ENCODE data around the gene SUPT6H. TPM values are rescaled to one million over a fixed set of nuclear protein-coding genes. Genes with fewer than 3 reads are reported as not detected.

The SUPT6H gene
- total and polyA plus RNA-seq, 2 of the 8 experiments (the other 6 are each of a cell fraction or from before 2014, with no cell fraction given) = 32.0 to 59.9 TPM

DNA sequence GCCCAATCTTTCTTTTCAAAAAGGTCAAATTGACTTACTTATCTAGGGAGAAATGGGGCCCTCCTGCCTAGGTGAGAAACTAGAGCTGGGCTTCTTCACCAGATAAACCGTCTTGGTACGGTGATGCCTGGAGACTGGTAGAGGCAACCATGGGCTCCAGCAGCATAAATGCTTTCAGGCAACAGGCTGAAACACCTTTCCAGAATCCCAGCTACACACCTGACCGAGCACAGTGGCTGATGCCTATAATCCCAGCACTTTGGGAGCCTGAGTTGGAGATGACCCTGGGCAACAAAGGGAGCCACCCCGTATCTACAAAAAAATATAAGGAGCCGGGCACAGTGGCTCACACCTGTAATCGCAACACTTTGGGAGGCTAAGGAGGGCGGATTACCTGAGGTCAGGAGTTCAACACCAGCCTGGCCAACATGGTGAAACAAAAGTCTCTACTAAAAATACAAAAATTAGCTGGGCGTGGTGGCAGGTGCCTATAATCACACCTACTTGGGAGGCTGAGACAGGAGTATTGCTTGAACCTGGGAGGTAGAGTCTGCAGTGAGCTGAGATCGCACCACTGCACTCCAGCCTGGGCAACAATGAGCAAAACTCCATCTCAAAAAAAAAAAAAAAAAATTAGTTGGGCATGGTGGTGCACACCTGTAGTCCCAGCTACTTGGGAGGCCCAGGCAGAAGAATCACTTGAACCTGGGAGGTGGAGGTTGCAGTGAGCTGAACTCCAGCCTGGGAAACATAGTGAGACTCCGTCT, 89.8 kb downstream of the SUPT6H start (continued):
- no peak for TF ChIP-seq RFX5 (IDR thresholded peaks at IDR 0.05; ENCODE audit: borderline replicate concordance, low read depth, low read length)
- no peak for TF ChIP-seq YY1 (IDR thresholded peaks at IDR 0.05; ENCODE audit: low read depth, low read length)
- TF ChIP-seq SUZ12 (IDR thresholded peaks at IDR 0.05; ENCODE audit: low read length) = no peak
- TF ChIP-seq, protein P1, sequence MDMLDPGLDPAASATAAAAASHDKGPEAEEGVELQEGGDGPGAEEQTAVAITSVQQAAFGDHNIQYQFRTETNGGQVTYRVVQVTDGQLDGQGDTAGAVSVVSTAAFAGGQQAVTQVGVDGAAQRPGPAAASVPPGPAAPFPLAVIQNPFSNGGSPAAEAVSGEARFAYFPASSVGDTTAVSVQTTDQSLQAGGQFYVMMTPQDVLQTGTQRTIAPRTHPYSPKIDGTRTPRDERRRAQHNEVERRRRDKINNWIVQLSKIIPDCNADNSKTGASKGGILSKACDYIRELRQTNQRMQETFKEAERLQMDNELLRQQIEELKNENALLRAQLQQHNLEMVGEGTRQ (IDR thresholded peaks at IDR 0.05; ENCODE audit: low read length) = no peak
- no peak for TF ChIP-seq GTF2F1 (IDR thresholded peaks at IDR 0.05; ENCODE audit: borderline replicate concordance, low read depth, low read length)

Small RNAs within 50 kb of the gene (small RNA-seq; reads per million reads assigned to genes)
- not detected for gene SNORD42A (ENCODE audit: insufficient read depth)
- 1.7 reads per million, percentile 6 among the genes with 10 or more reads in this experiment for gene SNORD42B (ENCODE audit: insufficient read depth)
- not detected for gene SNORD4A (ENCODE audit: insufficient read depth)
- gene SNORD4B (ENCODE audit: insufficient read depth) = not detected

Other genes starting within 250 kb of the SUPT6H start
- not detected in 2 replicates for gene SLC13A2, start 188.6 kb upstream of the SUPT6H start, total RNA-seq (2021; fragmentation: NEBNext Ultra II Directional; extraction: Animal tissue kit (Norgen Biotek cat#: 25700))
- not detected in 2 replicates for gene SLC13A2, start 188.6 kb upstream of the SUPT6H start, polyA plus RNA-seq (2011; rRNA removed)
- not detected in 2 replicates for gene FOXN1, start 155.9 kb upstream of the SUPT6H start, total RNA-seq (2021; fragmentation: NEBNext Ultra II Directional; extraction: Animal tissue kit (Norgen Biotek cat#: 25700))
- gene FOXN1, start 155.9 kb upstream of the SUPT6H start, polyA plus RNA-seq (2011; rRNA removed) = not detected in 2 replicates
- 43.5 and 44.1 TPM in 2 replicates for gene UNC119, start 109.6 kb upstream of the SUPT6H start, total RNA-seq (2021; fragmentation: NEBNext Ultra II Directional; extraction: Animal tissue kit (Norgen Biotek cat#: 25700))
- 94.4 and 122 TPM in 2 replicates for gene UNC119, start 109.6 kb upstream of the SUPT6H start, polyA plus RNA-seq (2011; rRNA removed)
- 47.4 and 50.6 TPM in 2 replicates for gene PIGS, start 90.7 kb upstream of the SUPT6H start, total RNA-seq (2021; fragmentation: NEBNext Ultra II Directional; extraction: Animal tissue kit (Norgen Biotek cat#: 25700))
- 44.3 and 72.7 TPM in 2 replicates for gene PIGS, start 90.7 kb upstream of the SUPT6H start, polyA plus RNA-seq (2011; rRNA removed)
- 51.3 and 51.6 TPM in 2 replicates for gene ALDOC, start 85.3 kb upstream of the SUPT6H start, total RNA-seq (2021; fragmentation: NEBNext Ultra II Directional; extraction: Animal tissue kit (Norgen Biotek cat#: 25700))
- gene ALDOC, start 85.3 kb upstream of the SUPT6H start, polyA plus RNA-seq (2011; rRNA removed) = 103 and 134 TPM in 2 replicates
- 115 and 129 TPM in 2 replicates for gene SPAG5, start 63.2 kb upstream of the SUPT6H start, total RNA-seq (2021; fragmentation: NEBNext Ultra II Directional; extraction: Animal tissue kit (Norgen Biotek cat#: 25700))
- gene SPAG5, start 63.2 kb upstream of the SUPT6H start, polyA plus RNA-seq (2011; rRNA removed) = 51.7 and 57.1 TPM in 2 replicates
- gene RSKR, start 48.0 kb upstream of the SUPT6H start, total RNA-seq (2021; fragmentation: NEBNext Ultra II Directional; extraction: Animal tissue kit (Norgen Biotek cat#: 25700)) = 21.1 and 24.1 TPM in 2 replicates
- gene RSKR, start 48.0 kb upstream of the SUPT6H start, polyA plus RNA-seq (2011; rRNA removed) = 26.9 and 28.5 TPM in 2 replicates
- 123 and 140 TPM in 2 replicates for gene BLTP2, start 17.0 kb upstream of the SUPT6H start, total RNA-seq (2021; fragmentation: NEBNext Ultra II Directional; extraction: Animal tissue kit (Norgen Biotek cat#: 25700))
- 80.9 and 94.9 TPM in 2 replicates for gene BLTP2, start 17.0 kb upstream of the SUPT6H start, polyA plus RNA-seq (2011; rRNA removed)
- 43.6 and 44.8 TPM in 2 replicates for gene SDF2, start 299 bp upstream of the SUPT6H start, total RNA-seq (2021; fragmentation: NEBNext Ultra II Directional; extraction: Animal tissue kit (Norgen Biotek cat#: 25700))
- gene SDF2, start 299 bp upstream of the SUPT6H start, polyA plus RNA-seq (2011; rRNA removed) = 48.0 and 65.4 TPM in 2 replicates
- gene PROCA1, start 49.7 kb downstream of the SUPT6H start, total RNA-seq (2021; fragmentation: NEBNext Ultra II Directional; extraction: Animal tissue kit (Norgen Biotek cat#: 25700)) = 17.8 and 21.2 TPM in 2 replicates
- 26.3 and 42.3 TPM in 2 replicates for gene PROCA1, start 49.7 kb downstream of the SUPT6H start, polyA plus RNA-seq (2011; rRNA removed)
- gene RAB34, start 55.7 kb downstream of the SUPT6H start, total RNA-seq (2021; fragmentation: NEBNext Ultra II Directional; extraction: Animal tissue kit (Norgen Biotek cat#: 25700)) = 236 and 237 TPM in 2 replicates
- gene RAB34, start 55.7 kb downstream of the SUPT6H start, polyA plus RNA-seq (2011; rRNA removed) = 305 and 317 TPM in 2 replicates
- gene RPL23A, start 57.8 kb downstream of the SUPT6H start, total RNA-seq (2021; fragmentation: NEBNext Ultra II Directional; extraction: Animal tissue kit (Norgen Biotek cat#: 25700)) = 2,145 and 2,163 TPM in 2 replicates
- 884 and 1,227 TPM in 2 replicates for gene RPL23A, start 57.8 kb downstream of the SUPT6H start, polyA plus RNA-seq (2011; rRNA removed)
- gene TLCD1, start 64.0 kb downstream of the SUPT6H start, total RNA-seq (2021; fragmentation: NEBNext Ultra II Directional; extraction: Animal tissue kit (Norgen Biotek cat#: 25700)) = 40.7 and 45.3 TPM in 2 replicates
- gene TLCD1, start 64.0 kb downstream of the SUPT6H start, polyA plus RNA-seq (2011; rRNA removed) = 101 and 128 TPM in 2 replicates
- 14.9 and 16.8 TPM in 2 replicates for gene NEK8, start 66.6 kb downstream of the SUPT6H start, total RNA-seq (2021; fragmentation: NEBNext Ultra II Directional; extraction: Animal tissue kit (Norgen Biotek cat#: 25700))
- 23.3 and 23.4 TPM in 2 replicates for gene NEK8, start 66.6 kb downstream of the SUPT6H start, polyA plus RNA-seq (2011; rRNA removed)
- gene TRAF4, start 81.8 kb downstream of the SUPT6H start, total RNA-seq (2021; fragmentation: NEBNext Ultra II Directional; extraction: Animal tissue kit (Norgen Biotek cat#: 25700)) = 167 TPM in 2 replicates
- gene TRAF4, start 81.8 kb downstream of the SUPT6H start, polyA plus RNA-seq (2011; rRNA removed) = 170 and 282 TPM in 2 replicates
- gene FAM222B, start 180.6 kb downstream of the SUPT6H start, total RNA-seq (2021; fragmentation: NEBNext Ultra II Directional; extraction: Animal tissue kit (Norgen Biotek cat#: 25700)) = 81.7 and 86.6 TPM in 2 replicates
- gene FAM222B, start 180.6 kb downstream of the SUPT6H start, polyA plus RNA-seq (2011; rRNA removed) = 42.1 and 63.9 TPM in 2 replicates
- 67.8 and 77.1 TPM in 2 replicates for gene ERAL1, start 192.8 kb downstream of the SUPT6H start, total RNA-seq (2021; fragmentation: NEBNext Ultra II Directional; extraction: Animal tissue kit (Norgen Biotek cat#: 25700))
- gene ERAL1, start 192.8 kb downstream of the SUPT6H start, polyA plus RNA-seq (2011; rRNA removed) = 122 and 143 TPM in 2 replicates
- gene FLOT2, start 235.5 kb downstream of the SUPT6H start, total RNA-seq (2021; fragmentation: NEBNext Ultra II Directional; extraction: Animal tissue kit (Norgen Biotek cat#: 25700)) = 116 and 121 TPM in 2 replicates
- 189 and 209 TPM in 2 replicates for gene FLOT2, start 235.5 kb downstream of the SUPT6H start, polyA plus RNA-seq (2011; rRNA removed)
- gene DHRS13, start 240.9 kb downstream of the SUPT6H start, total RNA-seq (2021; fragmentation: NEBNext Ultra II Directional; extraction: Animal tissue kit (Norgen Biotek cat#: 25700)) = 22.1 and 23.7 TPM in 2 replicates
- 30.0 and 33.9 TPM in 2 replicates for gene DHRS13, start 240.9 kb downstream of the SUPT6H start, polyA plus RNA-seq (2011; rRNA removed)

Data from H1 (cell line).